H1 (cell line): ENCODE results near the gene ENTPD1. TPM values are rescaled to one million over a fixed set of nuclear protein-coding genes. Genes with fewer than 3 reads are reported as not detected.

Experiments used
- CTCF ChIA-PET: fragments of 300-600 bp; sonication (Branson Sonifier 250); formaldehyde crosslinking; loops from one replicate; lab custom pipeline; 2021; ENCODE audit not compliant: partially characterized antibody; lab: Charles Lee
- POLR2A ChIA-PET: fragments of 300-600 bp; sonication (Branson Sonifier 250); formaldehyde crosslinking; loops from one replicate; lab custom pipeline; 2021; ENCODE audit warnings: inconsistent platforms; ENCODE audit not compliant: partially characterized antibody; lab: Charles Lee
- DNase-seq, 2 experiments: peaks; one replicate each; pipeline versions ENCODE4 v3.0.0 to v3.0.0-alpha.2; 2010 to 2022; ENCODE audit warnings: low spot score in 2 of 2, low read depth in 1 of 2, mixed read lengths in 1 of 2
- FAIRE-seq: peaks from 2 replicates; lab custom pipeline; 2011; peaks lifted over from hg19 to GRCh38; lab: Jason Lieb, UNC
- H2AFZ ChIP-seq: 2 replicates; pipeline ENCODE4 v1.8.1; 2012; ENCODE audit warnings: low read length, inconsistent platforms
- H2AK5ac ChIP-seq: 2 replicates; pipeline ENCODE4 v1.6.1; 2013; ENCODE audit warnings: low read depth, low read length
- H2BK120ac ChIP-seq: replicated peaks from 2 replicates; pipeline ENCODE3; 2013; ENCODE audit warnings: low read depth, low read length, inconsistent platforms
- H2BK12ac ChIP-seq: 2 replicates; pipeline ENCODE4 v1.6.1; 2013; ENCODE audit warnings: low read depth, low read length
- H2BK15ac ChIP-seq: 2 replicates; pipeline ENCODE4 v1.6.1; 2013; ENCODE audit warnings: low read length
- H2BK20ac ChIP-seq: 2 replicates; pipeline ENCODE4 v1.6.1; 2013; ENCODE audit warnings: low read length
- H2BK5ac ChIP-seq: 2 replicates; pipeline ENCODE4 v1.6.1; 2013; ENCODE audit warnings: low read depth, low read length
- H3K14ac ChIP-seq: 2 replicates; pipeline ENCODE4 v1.6.1; 2013; ENCODE audit warnings: inconsistent platforms; ENCODE audit not compliant: insufficient read length
- H3K18ac ChIP-seq: 2 replicates; pipeline ENCODE4 v1.6.1; 2013; ENCODE audit warnings: low read length; ENCODE audit errors: extremely low read depth
- H3K23ac ChIP-seq: 2 replicates; pipeline ENCODE4 v1.6.1; 2013; ENCODE audit warnings: inconsistent platforms; ENCODE audit not compliant: insufficient read length
- H3K23me2 ChIP-seq: 2 replicates; pipeline ENCODE4 v1.6.1; 2013; ENCODE audit warnings: low read depth, low read length
- H3K27ac ChIP-seq: 2 replicates; pipeline ENCODE4 v1.6.1; 2011; ENCODE audit warnings: low read depth, low read length, inconsistent platforms
- H3K27me3 ChIP-seq, 4 experiments: replicated peaks in 1 of 4; 1 replicate in 1 of 4; 2 replicates in 3 of 4; pipeline versions ENCODE4 v1.6.1 to v1.8.1; 2011 to 2013; ENCODE audit warnings: low read length in 3 of 4, mild to moderate bottlenecking in 3 of 4, inconsistent platforms in 2 of 4, mixed read lengths in 2 of 4, moderate library complexity in 1 of 4; ENCODE audit not compliant: control insufficient read depth in 3 of 4, insufficient read depth in 3 of 4; ENCODE audit errors: extremely low read depth in 1 of 4
- H3K36me3 ChIP-seq, 4 experiments: 2 replicates each; pipeline versions ENCODE4 v1.6.1 to v1.8.1; 2011 to 2013; ENCODE audit warnings: mild to moderate bottlenecking in 4 of 4, low read length in 3 of 4, moderate library complexity in 2 of 4, control low read depth in 1 of 4, inconsistent platforms in 1 of 4; ENCODE audit not compliant: insufficient read depth in 4 of 4, control insufficient read depth in 2 of 4
- H3K4ac ChIP-seq: replicated peaks from 2 replicates; pipeline ENCODE3; 2013; ENCODE audit warnings: low read length, low read depth, mixed read lengths, inconsistent platforms; ENCODE audit not compliant: insufficient read length
- H3K4me1 ChIP-seq, 4 experiments: replicated peaks in 1 of 4; 1 replicate in 1 of 4; 2 replicates in 3 of 4; pipeline versions ENCODE4 v1.6.1 to v1.8.1; 2011 to 2013; ENCODE audit warnings: low read length in 3 of 4, inconsistent platforms in 2 of 4, mixed read lengths in 1 of 4; ENCODE audit not compliant: insufficient read depth in 4 of 4, control insufficient read depth in 3 of 4
- H3K4me2 ChIP-seq, 2 experiments: 2 replicates each; pipeline versions ENCODE4 v1.6.1 to v1.8.1; 2011 to 2013; ENCODE audit warnings: low read depth in 2 of 2, low read length in 2 of 2, control low read depth in 1 of 2, inconsistent platforms in 1 of 2, mild to moderate bottlenecking in 1 of 2; ENCODE audit not compliant: insufficient read depth in 1 of 2
- H3K4me3 ChIP-seq, 4 experiments: fragments of 200-600, 300-600 bp in 1 of 4; sonication (generic), shearing (Covaris generic), sonication (Bioruptor Twin) in 1 of 4; 2 replicates each; pipeline versions ENCODE4 v1.5.1 to v1.8.1; 2011 to 2016; ENCODE audit warnings: low read length in 4 of 4, low read depth in 3 of 4, control low read depth in 2 of 4, inconsistent platforms in 2 of 4, mild to moderate bottlenecking in 2 of 4, mixed read lengths in 1 of 4, moderate library complexity in 1 of 4; ENCODE audit not compliant: insufficient read depth in 2 of 4; ENCODE audit errors: extremely low read depth in 1 of 4
- H3K56ac ChIP-seq: replicated peaks from 2 replicates; pipeline ENCODE3; 2013; ENCODE audit warnings: low read depth, mild to moderate bottlenecking, mixed read lengths, low read length, inconsistent platforms; ENCODE audit not compliant: insufficient read length
- H3K79me1 ChIP-seq: 2 replicates; pipeline ENCODE4 v1.6.1; 2013; ENCODE audit warnings: low read depth, low read length, control low read depth
- H3K79me2 ChIP-seq, 2 experiments: 2 replicates each; pipeline versions ENCODE4 v1.6.1 to v1.8.1; 2012 to 2013; ENCODE audit warnings: low read length in 2 of 2, mild to moderate bottlenecking in 2 of 2, inconsistent platforms in 1 of 2; ENCODE audit not compliant: insufficient read depth in 2 of 2, control insufficient read depth in 1 of 2
- H3K9ac ChIP-seq, 4 experiments: replicated peaks in 1 of 4; 1 replicate in 1 of 4; 2 replicates in 3 of 4; pipeline versions ENCODE4 v1.6.1 to v1.8.1; 2011 to 2013; ENCODE audit warnings: low read depth in 3 of 4, low read length in 3 of 4, control low read depth in 2 of 4, mild to moderate bottlenecking in 2 of 4, moderate library complexity in 2 of 4, inconsistent platforms in 1 of 4; ENCODE audit errors: extremely low read depth in 1 of 4
- H3K9me3 ChIP-seq, 2 experiments: 2 replicates each; pipeline versions ENCODE4 v1.6.1 to v1.8.1; 2012 to 2013; ENCODE audit warnings: mild to moderate bottlenecking in 2 of 2, moderate library complexity in 2 of 2, control low read depth in 1 of 2, inconsistent platforms in 1 of 2, low read depth in 1 of 2, low read length in 1 of 2, mixed read lengths in 1 of 2; ENCODE audit not compliant: insufficient read depth in 2 of 2
- H4K20me1 ChIP-seq, 2 experiments: replicated peaks in 1 of 2; 2 replicates each; pipeline versions ENCODE3 to v1.8.1; 2011 to 2013; ENCODE audit warnings: inconsistent platforms in 2 of 2, low read length in 2 of 2, mild to moderate bottlenecking in 1 of 2; ENCODE audit not compliant: insufficient read depth in 2 of 2, control insufficient read depth in 1 of 2
- H4K5ac ChIP-seq: 2 replicates; pipeline ENCODE4 v1.6.1; 2013; ENCODE audit warnings: low read length, low read depth, mixed read lengths, inconsistent platforms; ENCODE audit not compliant: insufficient read length
- H4K8ac ChIP-seq: 2 replicates; pipeline ENCODE4 v1.8.0; 2013; ENCODE audit warnings: mild to moderate bottlenecking, moderate library complexity, low read length, inconsistent platforms; ENCODE audit not compliant: insufficient read depth; ENCODE audit errors: extremely low read depth
- H4K91ac ChIP-seq: replicated peaks from 2 replicates; pipeline ENCODE3; 2013; ENCODE audit warnings: low read length, mixed read lengths, inconsistent platforms; ENCODE audit not compliant: insufficient read length
- BRCA1 ChIP-seq: IDR thresholded peaks from 2 replicates; pipeline ENCODE4 v1.6.1; 2012; ENCODE audit warnings: low read depth, low read length, improper control_type of control experiment
- MAFK ChIP-seq: IDR thresholded peaks from 2 replicates; pipeline ENCODE4 v1.6.1; 2012; ENCODE audit warnings: low read depth, mild to moderate bottlenecking, improper control_type of control experiment, low read length
- RAD21 ChIP-seq, 2 experiments: IDR thresholded peaks in 1 of 2; conservative IDR thresholded peaks in 1 of 2; 2 replicates each; pipeline ENCODE4 v1.6.1; 2011; ENCODE audit warnings: low read depth in 2 of 2, low read length in 2 of 2, improper control_type of control experiment in 1 of 2, inconsistent platforms in 1 of 2, mild to moderate bottlenecking in 1 of 2, moderate library complexity in 1 of 2
- WGBS, 2 experiments: shearing (Covaris generic) in 1 of 2; methylation state at CpG; one replicate each; pipeline versions ENCODE4 v1.1.6 to v1.1.7; 2013 to 2015; ENCODE audit warnings: low lambda C conversion rate in 2 of 2, mixed read lengths in 2 of 2, inconsistent platforms in 1 of 2, low coverage in 1 of 2, missing lambda C conversion rate in 1 of 2; ENCODE audit not compliant: insufficient replicate concordance in 2 of 2, insufficient coverage in 1 of 2, insufficient read length in 1 of 2; ENCODE audit errors: extremely low coverage in 1 of 2, missing lambda C conversion rate in 1 of 2; 5-methylcytosine and 5-hydroxymethylcytosine counted together
- polyA plus RNA-seq, 7 experiments: library from polyadenylated mRNA; depleted of rRNA in 3 of 7; stranded (reverse) in 5 of 7; unstranded in 2 of 7; fragments of >200 nt in 5 of 7; fragments of 200-250 nt in 2 of 7; gene quantifications; 1 replicate in 5 of 7; 2 replicates in 1 of 7; 4 replicates in 1 of 7; pipeline versions ENCODE4 v1.2.1 to v1.2.3, GENCODE V29; 2011 to 2013; ENCODE audit warnings: missing spikeins in 2 of 7, mixed read lengths in 2 of 7
- total RNA-seq: library from RNA; stranded (reverse); fragmentation: NEBNext Ultra II Directional; extraction: Animal tissue kit (Norgen Biotek cat#: 25700); gene quantifications from 2 replicates; pipeline ENCODE4 v1.2.1, GENCODE V29; 2021
- TF ChIP-seq, protein P1 (sequence below), 3 experiments: IDR thresholded peaks; 1 replicate in 2 of 3; 2 replicates in 1 of 3; pipeline versions ENCODE4 v1.5.1 to v1.6.1; 2011; ENCODE audit warnings: low read length in 3 of 3, mild to moderate bottlenecking in 3 of 3, inconsistent platforms in 2 of 3, low read depth in 1 of 3, moderate library complexity in 1 of 3; ENCODE audit not compliant: insufficient read depth in 1 of 3; ENCODE audit errors: control extremely low read depth in 1 of 3

Gene ENTPD1
- total and polyA plus RNA-seq, 2 of the 8 experiments (the other 6 are each of a cell fraction or from before 2014, with no cell fraction given), result 2.2 to 2.5 TPM

DNA sequence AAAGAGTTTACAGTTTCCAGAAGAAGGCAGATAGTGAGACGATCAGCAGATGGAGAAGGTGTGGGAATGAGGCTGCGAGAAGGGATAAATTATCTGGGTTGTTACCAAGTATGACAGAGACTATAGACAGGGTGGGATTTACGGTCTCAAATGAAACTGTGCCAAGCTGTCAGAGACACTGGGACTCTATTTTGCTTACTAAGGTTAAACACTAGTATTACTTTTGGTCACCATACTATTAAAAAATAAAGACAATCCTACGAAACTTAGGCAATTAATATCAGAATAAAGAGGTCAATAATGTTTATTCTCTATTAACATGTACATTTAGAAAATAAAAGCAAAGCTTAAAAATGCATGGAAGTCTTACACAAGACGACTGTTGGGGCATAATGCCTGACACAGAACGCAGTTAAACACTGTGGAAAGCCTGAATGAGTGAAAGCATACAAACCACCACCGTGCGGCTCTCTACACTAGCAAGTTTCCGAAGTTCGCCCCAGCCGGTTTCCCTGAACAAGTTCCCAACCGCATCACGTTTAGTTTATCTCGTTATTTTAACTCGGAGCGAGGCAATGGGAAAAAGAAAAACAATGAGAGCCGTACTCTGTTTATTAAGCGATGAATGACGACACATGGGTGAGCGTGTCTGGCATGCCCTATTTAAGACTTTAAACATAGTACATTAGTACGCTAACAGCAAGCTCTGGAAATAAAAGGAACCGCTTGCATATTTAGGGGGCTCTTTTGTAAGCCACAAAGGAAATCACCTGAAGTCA lies 150.9 kb downstream of the ENTPD1 start:
- H2AK5ac ChIP-seq, result no peak overlapping the region
- peaks cover 0 to 1% of the 10 kb centered on the region in 2 experiments for H4K20me1 ChIP-seq
- ChIA-PET CTCF (interaction anchor here (0.8 to 1.7 kb wide), 5 partner anchors 90 to 667 kb away, joined by 3 to 6 read pairs (median 4); partner anchors contain the start of gene TCTN3), POLR2A (interaction anchor here (1.2 to 1.5 kb wide), 3 partner anchors 34 to 262 kb away, joined by 3 to 6 read pairs (median 4); partner anchors contain the start of gene ZNF518A)
- no peak overlapping the region for H3K27ac ChIP-seq
- H3K79me1 ChIP-seq, result no peaks in the 10 kb centered on the region
- no peak overlapping the region for H3K4ac ChIP-seq
- peaks cover 8% of the 10 kb centered on the region; the same call in 1 of the 2 replicates for H3K23me2 ChIP-seq
- peak overlapping the region; percentile 83 for H2AFZ ChIP-seq
- H2BK20ac ChIP-seq, result no peak overlapping the region
- peaks cover 2 to 13% (median 3%) of the 10 kb centered on the region in 4 experiments; a peak in 4 of 8 replicates for H3K36me3 ChIP-seq
- H2BK5ac ChIP-seq, result no peak overlapping the region
- H3K79me2 ChIP-seq, result no peaks in the 10 kb centered on the region
- no peaks in the 10 kb centered on the region for H3K9me3 ChIP-seq
- H3K27me3 ChIP-seq, result no peaks in the 10 kb centered on the region
- TF ChIP-seq BRCA1, result no peak
- peak; percentile 50 to 63 for TF ChIP-seq RAD21 (IDR thresholded peaks at IDR 0.05 in 1 of 2, conservative IDR thresholded peaks at IDR 0.05 in 1 of 2; ENCODE audit: low read depth in 2 of 2, low read length in 2 of 2)
- TF ChIP-seq MAFK, result no peak
- TF ChIP-seq, protein P1, sequence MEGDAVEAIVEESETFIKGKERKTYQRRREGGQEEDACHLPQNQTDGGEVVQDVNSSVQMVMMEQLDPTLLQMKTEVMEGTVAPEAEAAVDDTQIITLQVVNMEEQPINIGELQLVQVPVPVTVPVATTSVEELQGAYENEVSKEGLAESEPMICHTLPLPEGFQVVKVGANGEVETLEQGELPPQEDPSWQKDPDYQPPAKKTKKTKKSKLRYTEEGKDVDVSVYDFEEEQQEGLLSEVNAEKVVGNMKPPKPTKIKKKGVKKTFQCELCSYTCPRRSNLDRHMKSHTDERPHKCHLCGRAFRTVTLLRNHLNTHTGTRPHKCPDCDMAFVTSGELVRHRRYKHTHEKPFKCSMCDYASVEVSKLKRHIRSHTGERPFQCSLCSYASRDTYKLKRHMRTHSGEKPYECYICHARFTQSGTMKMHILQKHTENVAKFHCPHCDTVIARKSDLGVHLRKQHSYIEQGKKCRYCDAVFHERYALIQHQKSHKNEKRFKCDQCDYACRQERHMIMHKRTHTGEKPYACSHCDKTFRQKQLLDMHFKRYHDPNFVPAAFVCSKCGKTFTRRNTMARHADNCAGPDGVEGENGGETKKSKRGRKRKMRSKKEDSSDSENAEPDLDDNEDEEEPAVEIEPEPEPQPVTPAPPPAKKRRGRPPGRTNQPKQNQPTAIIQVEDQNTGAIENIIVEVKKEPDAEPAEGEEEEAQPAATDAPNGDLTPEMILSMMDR (IDR thresholded peaks at IDR 0.05; ENCODE audit: control extremely low read depth in 1 of 3, insufficient read depth in 1 of 3, low read depth in 1 of 3, low read length in 3 of 3), result peak in 1 of 3 experiments; percentile 34; a peak in 2 of 4 replicates
- H3K23ac ChIP-seq, result no peak overlapping the region
- no peak overlapping the region for H3K56ac ChIP-seq
- H2BK120ac ChIP-seq, result no peak overlapping the region
- H3K18ac ChIP-seq, result 0 out of 2 replicates have a peak overlapping the region, but pooled peaks have one; percentile 53
- WGBS, 2 experiments, result 21% methylated on average over 22 of the region's 22 CpGs; no CpG with 5 or more reads in 1 of the 2 experiments
- H4K91ac ChIP-seq, result no peak overlapping the region
- peak overlapping the region; percentile 73 to 82 (median 76) for H3K4me3 ChIP-seq
- H2BK12ac ChIP-seq, result no peak overlapping the region
- DNase-seq, result peak in 1 of 2 experiments; percentile 56
- no peak overlapping the region for H2BK15ac ChIP-seq
- no peak overlapping the region for H4K8ac ChIP-seq
- H4K5ac ChIP-seq, result no peak overlapping the region
- no peak overlapping the region for H3K14ac ChIP-seq
- peak; percentile 66 for FAIRE-seq
- no peaks in the 10 kb centered on the region for H3K4me1 ChIP-seq
- peak overlapping the region; percentile 70 to 87 for H3K4me2 ChIP-seq
- peak overlapping the region in 2 of 4 experiments; percentile 31 to 42; a peak in 3 of 7 replicates for H3K9ac ChIP-seq
